Lower leg skin (tissue), 4 donors: ENCODE results near the gene FANK1. TPM values are rescaled to one million over a fixed set of nuclear protein-coding genes. Genes with fewer than 3 reads are reported as not detected.
"Not testable (repeated sequence)": the region's sequence is repeated elsewhere in the genome, so short reads cannot be mapped to it uniquely, and the experiment has no call there.

Experiments used
- DNase-seq, 2 donors: peaks; one replicate each; pipeline ENCODE4 v3.0.0-alpha.2; 2019; ENCODE audit warnings: low spot score in 2 of 2
- H3K4me3 ChIP-seq: fragments of 200-600 bp; sonication (generic); 2 replicates; pipeline ENCODE4 v1.5.1; 2017; ENCODE audit warnings: mild to moderate bottlenecking, low read depth; ENCODE audit not compliant: poor library complexity, severe bottlenecking
- POLR2A ChIP-seq, 2 donors: fragments of 450-650 bp; IDR thresholded peaks; one replicate each; pipeline ENCODE4 v1.6.1; 2016 to 2017; ENCODE audit warnings: antibody characterized with exemption in 2 of 2, mild to moderate bottlenecking in 1 of 2, moderate library complexity in 1 of 2
- WGBS, 2 donors: methylation state at CpG; one replicate each; pipeline ENCODE4 v1.1.5; 2018; 5-methylcytosine and 5-hydroxymethylcytosine counted together
- intact Hi-C: fragments of 100-400 bp; cut with DNase I; formaldehyde crosslinking; loops from one replicate; pipeline ENCODE4 v1.15.0; 2023; ENCODE audit warnings: low total_unique reads
- total RNA-seq, 4 donors: library from RNA; depleted of rRNA; stranded (reverse); fragments of >200 nt; gene quantifications; one replicate each; pipeline ENCODE4 v1.1.0, GENCODE V29; 2016
- TF ChIP-seq, protein P1 (sequence below), 3 donors: fragments of 450-650 bp; IDR thresholded peaks; one replicate each; pipeline ENCODE4 v1.5.1; 2016; ENCODE audit warnings: antibody characterized with exemption in 3 of 3, mild to moderate bottlenecking in 3 of 3, moderate library complexity in 2 of 3

FANK1 gene
- total RNA-seq, 4 donors from 2014 or later = 3.0 to 7.8 (median 4.3) TPM

DNA sequence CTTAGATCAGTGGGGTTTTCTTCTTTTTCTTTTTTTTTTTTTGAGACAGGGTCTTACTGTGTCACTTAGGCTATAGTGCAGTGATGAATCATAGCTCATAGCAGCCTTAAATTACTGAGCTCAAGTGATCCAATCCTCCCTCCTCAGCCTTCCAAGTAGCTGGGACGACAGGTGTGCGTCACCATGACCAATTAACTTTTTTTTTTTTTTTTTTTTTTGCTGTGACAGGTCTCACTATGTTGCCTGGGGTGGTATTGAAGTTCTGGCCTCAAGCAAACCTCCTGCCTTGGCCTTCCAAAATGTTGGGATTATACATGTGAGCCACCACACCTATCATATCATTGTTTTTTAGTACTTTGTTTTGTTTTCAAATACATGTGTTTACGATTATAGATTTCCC lies 13.1 kb downstream of the FANK1 start:
- intact Hi-C loops, H3K4me3 ChIP-seq, DNase-seq: not testable (repeated sequence)
- 53 to 55% methylated on average over 3 of the region's 3 CpGs for WGBS, 2 donors

DNA sequence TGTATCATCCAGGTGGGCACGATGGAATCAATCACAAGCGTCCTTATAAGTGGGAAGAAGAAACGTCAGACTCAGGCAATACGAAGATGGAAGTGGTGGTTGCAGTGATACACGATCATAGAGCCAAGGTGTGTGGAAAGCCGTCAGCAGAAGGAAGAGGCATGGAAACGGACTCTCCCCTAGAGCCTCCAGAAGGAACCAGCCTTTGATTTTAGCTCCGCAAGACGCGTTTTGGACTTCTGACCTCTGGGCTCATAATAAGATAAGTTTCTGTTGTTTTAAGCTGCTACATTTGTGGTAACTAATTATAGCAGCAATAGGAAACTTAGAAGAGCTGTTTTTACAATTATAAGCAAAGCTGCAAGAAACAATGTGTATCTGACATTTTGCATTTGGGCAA lies 14.8 kb downstream of the FANK1 start:
- TF ChIP-seq, protein P1, sequence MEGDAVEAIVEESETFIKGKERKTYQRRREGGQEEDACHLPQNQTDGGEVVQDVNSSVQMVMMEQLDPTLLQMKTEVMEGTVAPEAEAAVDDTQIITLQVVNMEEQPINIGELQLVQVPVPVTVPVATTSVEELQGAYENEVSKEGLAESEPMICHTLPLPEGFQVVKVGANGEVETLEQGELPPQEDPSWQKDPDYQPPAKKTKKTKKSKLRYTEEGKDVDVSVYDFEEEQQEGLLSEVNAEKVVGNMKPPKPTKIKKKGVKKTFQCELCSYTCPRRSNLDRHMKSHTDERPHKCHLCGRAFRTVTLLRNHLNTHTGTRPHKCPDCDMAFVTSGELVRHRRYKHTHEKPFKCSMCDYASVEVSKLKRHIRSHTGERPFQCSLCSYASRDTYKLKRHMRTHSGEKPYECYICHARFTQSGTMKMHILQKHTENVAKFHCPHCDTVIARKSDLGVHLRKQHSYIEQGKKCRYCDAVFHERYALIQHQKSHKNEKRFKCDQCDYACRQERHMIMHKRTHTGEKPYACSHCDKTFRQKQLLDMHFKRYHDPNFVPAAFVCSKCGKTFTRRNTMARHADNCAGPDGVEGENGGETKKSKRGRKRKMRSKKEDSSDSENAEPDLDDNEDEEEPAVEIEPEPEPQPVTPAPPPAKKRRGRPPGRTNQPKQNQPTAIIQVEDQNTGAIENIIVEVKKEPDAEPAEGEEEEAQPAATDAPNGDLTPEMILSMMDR (IDR thresholded peaks at IDR 0.05) = no peak
- no peak for TF ChIP-seq POLR2A (IDR thresholded peaks at IDR 0.05)
- 91 to 95% methylated on average over 10 of the region's 10 CpGs for WGBS, 2 donors
- intact Hi-C loops = no loop called here
- H3K4me3 ChIP-seq = no peak overlapping the region
- no peak for DNase-seq

- intact Hi-C loops = no loop called here
- WGBS, 2 donors = 80 to 85% methylated on average over 4 of the region's 4 CpGs
- no peak overlapping the region for H3K4me3 ChIP-seq
- TF ChIP-seq POLR2A (IDR thresholded peaks at IDR 0.05) = no peak
- TF ChIP-seq, protein P1 (IDR thresholded peaks at IDR 0.05) = no peak
- no peak for DNase-seq
Measured at GRCh38 chr10:125911990-125912389, 15.6 kb downstream of the FANK1 start.

GRCh38 chr10:125913277-125913676 lies 16.9 kb downstream of the FANK1 start:
- intact Hi-C loops, H3K4me3 ChIP-seq, DNase-seq: not testable (repeated sequence)
- 32 to 42% methylated on average over 6 of the region's 6 CpGs for WGBS, 2 donors

GRCh38 chr10:125916977-125917376 lies 20.6 kb downstream of the FANK1 start:
- WGBS, 2 donors = 66 to 79% methylated on average over 3 of the region's 3 CpGs
- DNase-seq = no peak
- H3K4me3 ChIP-seq = no peak overlapping the region
- TF ChIP-seq POLR2A (IDR thresholded peaks at IDR 0.05) = no peak
- TF ChIP-seq, protein P1 (IDR thresholded peaks at IDR 0.05) = no peak
- intact Hi-C loops = no loop called here

- WGBS, 2 donors = 91% methylated on average over 8 of the region's 8 CpGs
- H3K4me3 ChIP-seq, DNase-seq, intact Hi-C loops: not testable (repeated sequence)
Measured at GRCh38 chr10:125917704-125918361, 21.5 kb downstream of the FANK1 start.

GRCh38 chr10:125921643-125922306 lies 25.4 kb downstream of the FANK1 start:
- DNase-seq = not testable (repeated sequence)
- WGBS, 2 donors = 86 to 97% methylated on average over 2 of the region's 2 CpGs

More at GRCh38 chr10:125921643-125922306, 25.4 kb downstream of the FANK1 start:
- H3K4me3 ChIP-seq, intact Hi-C loops: not testable (repeated sequence)
